ENCODE measurements around the gene NSUN6.
A peak's percentile ranks its signal among the peaks of the same experiment; 100 is the strongest.

NSUN6 gene

DNA sequence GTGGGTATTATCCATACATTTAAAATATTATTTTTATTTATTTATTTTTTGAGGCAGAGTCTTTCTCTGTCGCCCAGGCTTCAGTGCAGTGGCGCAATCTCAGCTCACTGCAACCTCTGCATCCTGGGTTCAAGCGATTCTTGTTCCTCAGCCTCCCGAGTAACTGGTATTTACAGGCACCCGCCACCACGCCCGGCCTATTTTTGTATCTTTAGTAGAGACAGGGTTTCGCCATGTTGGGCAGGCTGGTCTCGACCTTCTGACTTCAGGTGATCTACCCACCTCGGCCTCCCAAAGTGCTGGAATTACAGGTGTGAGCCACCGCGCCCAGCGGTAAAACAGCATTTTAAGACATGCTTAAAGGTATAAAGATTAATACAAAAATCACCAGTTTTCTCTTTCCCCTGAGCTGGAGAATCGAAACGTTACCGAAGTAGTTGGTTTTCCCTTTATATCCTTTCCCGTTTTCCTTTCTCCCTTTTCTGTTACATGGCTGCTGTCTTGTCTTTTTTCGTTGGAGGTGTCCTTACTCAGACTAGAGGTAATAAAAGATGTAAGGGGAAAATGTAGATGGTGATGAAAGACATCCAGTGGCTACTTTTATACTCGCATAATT lies 9.5 kb upstream of the NSUN6 start:
- no peak for TF ChIP-seq CTCF (IDR thresholded peaks at IDR 0.05; ENCODE audit: poor library complexity, severe bottlenecking)
- Histone ChIP-seq H3K4me1 (ENCODE audit: insufficient read depth, poor library complexity, severe bottlenecking) (peaks cover 26% of the 10 kb centered on the region), H3K36me3 (ENCODE audit: low read depth) (peaks cover 10% of the 10 kb centered on the region; the same call in 1 of the 2 replicates), H3K9me3 (ENCODE audit: severe bottlenecking) (no peaks in the 10 kb centered on the region), H3K4me3 (ENCODE audit: severe bottlenecking) (peak overlapping the region; percentile 82), H3K27ac (ENCODE audit: poor library complexity, severe bottlenecking) (peak overlapping the region; percentile 85), H3K27me3 (ENCODE audit: insufficient read depth, poor library complexity, severe bottlenecking) (no peaks in the 10 kb centered on the region)
- no peak for ATAC-seq (ENCODE audit: low read depth)
- no peak for DNase-seq (ENCODE audit: low spot score)

DNA sequence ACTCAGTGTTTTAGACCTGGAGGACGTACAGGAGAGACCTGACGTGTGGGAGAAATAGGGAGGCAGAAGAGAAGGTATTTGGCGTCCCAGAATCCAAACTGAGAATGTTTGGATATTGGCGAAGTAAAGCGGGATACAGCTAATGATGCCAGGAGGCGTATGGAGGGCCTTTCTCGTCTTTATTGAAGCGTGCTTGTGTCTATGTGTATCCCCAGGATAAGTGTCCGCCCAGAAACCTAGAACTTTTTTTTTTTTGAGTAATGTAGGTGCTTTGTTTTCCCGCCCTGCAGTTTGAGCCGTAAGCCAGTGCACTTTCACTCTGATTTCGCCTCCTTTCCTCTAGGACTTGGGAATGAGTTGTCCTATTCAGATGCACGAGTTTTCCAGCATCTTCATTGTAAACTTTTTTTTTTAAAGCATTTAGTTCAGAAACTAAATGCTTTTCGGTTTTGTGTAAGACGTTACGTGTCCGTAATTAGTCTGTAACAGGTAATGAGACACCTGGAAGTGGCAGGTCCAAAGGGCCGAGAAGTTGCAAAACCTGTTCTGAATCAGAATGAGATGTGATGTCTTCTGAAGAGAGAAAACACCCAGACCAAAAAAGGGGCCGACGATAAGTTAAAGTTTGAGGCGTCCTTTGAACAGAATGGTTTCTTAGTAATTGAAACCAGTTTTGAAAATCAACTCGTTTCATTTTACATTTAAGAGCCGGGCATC lies 8.6 kb upstream of the NSUN6 start:
- Histone ChIP-seq H3K9me3 (ENCODE audit: severe bottlenecking) (no peaks in the 10 kb centered on the region), H3K36me3 (ENCODE audit: low read depth) (peaks cover 10% of the 10 kb centered on the region; the same call in 1 of the 2 replicates), H3K4me3 (ENCODE audit: severe bottlenecking) (peak overlapping the region; percentile 82), H3K4me1 (ENCODE audit: insufficient read depth, poor library complexity, severe bottlenecking) (peaks cover 16% of the 10 kb centered on the region), H3K27ac (ENCODE audit: poor library complexity, severe bottlenecking) (peak overlapping the region; percentile 85), H3K27me3 (ENCODE audit: insufficient read depth, poor library complexity, severe bottlenecking) (no peaks in the 10 kb centered on the region)
- peak; percentile 37 for ATAC-seq (ENCODE audit: low read depth)
- TF ChIP-seq CTCF (IDR thresholded peaks at IDR 0.05; ENCODE audit: poor library complexity, severe bottlenecking): no peak
- no peak for DNase-seq (ENCODE audit: low spot score)

- Histone ChIP-seq H3K36me3 (ENCODE audit: low read depth) (peaks cover 10% of the 10 kb centered on the region; the same call in 1 of the 2 replicates), H3K27me3 (ENCODE audit: insufficient read depth, poor library complexity, severe bottlenecking) (no peaks in the 10 kb centered on the region), H3K4me1 (ENCODE audit: insufficient read depth, poor library complexity, severe bottlenecking) (peaks cover 15% of the 10 kb centered on the region), H3K27ac (ENCODE audit: poor library complexity, severe bottlenecking) (peak within 1 kb of the TSS; percentile 85), H3K9me3 (ENCODE audit: severe bottlenecking) (no peaks in the 10 kb centered on the region), H3K4me3 (ENCODE audit: severe bottlenecking) (peak within 1 kb of the TSS; percentile 82)
- TF ChIP-seq CTCF (IDR thresholded peaks at IDR 0.05; ENCODE audit: poor library complexity, severe bottlenecking): no peak
- peak; percentile 92 for ATAC-seq (ENCODE audit: low read depth)
- peak; percentile 96 for DNase-seq (ENCODE audit: low spot score)
These were observed 7.9 kb upstream of the NSUN6 start, which contains the start of gene ARL5B for GRCh38 chr10:18659125-18659818. Gene ARL5B, plus strand, starts transcription at chr10:18659431. Its CDS starts 207 bp downstream, at chr10:18659638.

DNA sequence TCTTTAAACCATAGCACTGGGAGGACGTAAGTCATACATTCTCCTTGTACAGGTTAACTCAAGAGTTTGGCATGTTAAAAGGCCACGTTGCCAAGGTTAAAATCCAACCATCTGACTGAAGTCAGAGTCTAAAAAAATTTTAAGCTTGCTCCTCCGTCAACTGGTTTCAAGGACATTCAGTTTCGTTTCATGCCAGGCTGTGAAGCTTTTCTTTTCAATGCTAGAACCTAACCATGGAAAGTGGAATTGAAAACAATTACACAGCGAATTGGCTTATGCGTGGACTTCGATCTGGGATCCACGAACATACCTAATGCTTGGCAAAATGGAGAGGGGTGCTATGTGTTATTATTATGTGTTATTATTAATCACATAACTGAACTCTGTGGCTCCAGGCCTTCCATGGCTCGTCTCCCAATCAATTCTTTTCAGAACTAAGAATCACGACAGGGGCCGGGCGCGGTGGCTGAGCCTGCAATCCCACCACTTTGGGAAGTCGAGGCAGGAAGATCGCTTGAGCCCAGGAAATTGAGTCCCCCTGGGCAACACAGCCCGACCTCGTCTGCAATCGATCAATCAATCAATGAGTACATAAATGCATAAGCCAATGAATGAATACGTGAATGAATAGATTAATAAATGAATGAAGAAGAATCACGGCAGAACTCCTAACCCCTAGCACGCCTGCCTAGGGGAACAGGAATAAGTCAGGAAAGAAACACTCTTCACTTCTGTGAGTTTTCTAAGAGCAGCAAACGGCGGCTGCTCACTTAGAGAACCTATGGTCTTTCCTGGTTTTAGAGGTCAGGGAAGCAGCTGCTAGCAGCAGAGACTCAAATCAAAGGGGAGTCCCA lies 7.1 kb upstream of the NSUN6 start:
- H3K27me3 ChIP-seq (ENCODE audit: insufficient read depth, poor library complexity, severe bottlenecking): no peaks in the 10 kb centered on the region
- peaks cover 10% of the 10 kb centered on the region; the same call in 1 of the 2 replicates for H3K36me3 ChIP-seq (ENCODE audit: low read depth)
- peak overlapping the region; percentile 82 for H3K4me3 ChIP-seq (ENCODE audit: severe bottlenecking)
- peaks cover 15% of the 10 kb centered on the region for H3K4me1 ChIP-seq (ENCODE audit: insufficient read depth, poor library complexity, severe bottlenecking)
- ATAC-seq (ENCODE audit: low read depth) (no peak; the same call in 1 of the 3 replicates), DNase-seq (ENCODE audit: low spot score) (no peak)
- no peaks in the 10 kb centered on the region for H3K9me3 ChIP-seq (ENCODE audit: severe bottlenecking)
- TF ChIP-seq CTCF (IDR thresholded peaks at IDR 0.05; ENCODE audit: poor library complexity, severe bottlenecking): no peak
- H3K27ac ChIP-seq (ENCODE audit: poor library complexity, severe bottlenecking): peak overlapping the region; percentile 85

All from RWPE2 (cell line).